MG63 (cell line): ENCODE measurements around the gene DDX39A. TPM values are rescaled to one million over a fixed set of nuclear protein-coding genes. Genes with fewer than 3 reads are reported as not detected.

ENCODE experiments used
- DNase-seq: peaks from one replicate; pipeline ENCODE4 v3.0.0-alpha.2; 2020
- H3K27me3 ChIP-seq: fragments of 250-450 bp; sonication (Bioruptor Pico); 2 replicates; pipeline ENCODE4 v1.5.1; 2020; ENCODE audit warnings: mild to moderate bottlenecking, moderate library complexity
- H3K36me3 ChIP-seq: fragments of 250-450 bp; sonication (Bioruptor Pico); 2 replicates; pipeline ENCODE4 v1.5.1; 2020; ENCODE audit warnings: mild to moderate bottlenecking, moderate library complexity
- H3K4me3 ChIP-seq: fragments of 250-450 bp; sonication (Bioruptor Pico); 2 replicates; pipeline ENCODE4 v1.5.1; 2020; ENCODE audit warnings: mild to moderate bottlenecking, moderate library complexity
- H3K9me3 ChIP-seq: fragments of 250-450 bp; sonication (Bioruptor Pico); 2 replicates; pipeline ENCODE4 v1.5.1; 2020; ENCODE audit warnings: mild to moderate bottlenecking, moderate library complexity
- total RNA-seq: library from RNA; depleted of rRNA; stranded (reverse); fragments of >200 nt; shearing (Covaris generic); gene quantifications from 2 replicates; pipeline ENCODE4 v1.2.3, GENCODE V29; 2014; ENCODE audit warnings: low replicate concordance

The DDX39A gene
- total RNA-seq, 1 experiment from 2014 or later, result 342 TPM

- no peak for DNase-seq
- Histone ChIP-seq H3K36me3 (peaks cover 45% of the 10 kb centered on the region), H3K27me3 (no peaks in the 10 kb centered on the region), H3K9me3 (no peaks in the 10 kb centered on the region), H3K4me3 (no peak overlapping the region)
These were observed 19.9 kb upstream of the DDX39A start for GRCh38 chr19:14439014-14439413.

- peaks cover 33% of the 10 kb centered on the region for H3K36me3 ChIP-seq
- no peaks in the 10 kb centered on the region for H3K9me3 ChIP-seq
- no peak overlapping the region for H3K4me3 ChIP-seq
- peak; percentile 65 for DNase-seq
- H3K27me3 ChIP-seq, result no peaks in the 10 kb centered on the region
These were observed 18.5 kb upstream of the DDX39A start for GRCh38 chr19:14437578-14438140.

GRCh38 chr19:14435320-14436050 is 16.3 kb upstream of the DDX39A start:
- Histone ChIP-seq H3K27me3 (no peaks in the 10 kb centered on the region), H3K36me3 (peaks cover 27% of the 10 kb centered on the region), H3K9me3 (no peaks in the 10 kb centered on the region), H3K4me3 (no peak overlapping the region)
- DNase-seq, result no peak

- peak overlapping the region; percentile 60 for H3K4me3 ChIP-seq
- peaks cover 27% of the 10 kb centered on the region for H3K36me3 ChIP-seq
- no peaks in the 10 kb centered on the region for H3K27me3 ChIP-seq
- no peaks in the 10 kb centered on the region for H3K9me3 ChIP-seq
- peak; percentile 82 for DNase-seq
These were observed 15.6 kb upstream of the DDX39A start for GRCh38 chr19:14434543-14435319.

- H3K9me3 ChIP-seq, result no peaks in the 10 kb centered on the region
- H3K27me3 ChIP-seq, result no peaks in the 10 kb centered on the region
- H3K36me3 ChIP-seq, result peaks cover 27% of the 10 kb centered on the region
- no peak for DNase-seq
- peak overlapping the region; percentile 60 for H3K4me3 ChIP-seq
These were observed 14.7 kb upstream of the DDX39A start for GRCh38 chr19:14433554-14434501.

GRCh38 chr19:14432791-14433553 is 13.8 kb upstream of the DDX39A start, which contains the start of gene PKN1:
Gene PKN1, plus strand, starts transcription at chr19:14433306. Its CDS starts 216 bp downstream, at chr19:14433522.
- DNase-seq, result peak; percentile 74

GRCh38 chr19:14430712-14431111 is 11.6 kb upstream of the DDX39A start:
- DNase-seq, result no peak
- Histone ChIP-seq H3K27me3 (no peaks in the 10 kb centered on the region), H3K36me3 (peaks cover 13% of the 10 kb centered on the region), H3K9me3 (no peaks in the 10 kb centered on the region), H3K4me3 (no peak overlapping the region)

More at GRCh38 chr19:14432791-14433553, 13.8 kb upstream of the DDX39A start, which contains the start of gene PKN1:
- Histone ChIP-seq H3K9me3 (no peaks in the 10 kb centered on the region), H3K36me3 (peaks cover 27% of the 10 kb centered on the region), H3K27me3 (no peaks in the 10 kb centered on the region), H3K4me3 (peak within 1 kb of the TSS; percentile 60)

GRCh38 chr19:14428882-14429416 is 9.8 kb upstream of the DDX39A start:
- Histone ChIP-seq H3K9me3 (no peaks in the 10 kb centered on the region), H3K4me3 (no peak overlapping the region), H3K27me3 (no peaks in the 10 kb centered on the region), H3K36me3 (no peaks in the 10 kb centered on the region)
- no peak for DNase-seq

GRCh38 chr19:14427461-14427860 is 8.3 kb upstream of the DDX39A start:
- no peaks in the 10 kb centered on the region for H3K36me3 ChIP-seq

GRCh38 chr19:14425696-14426138 is 6.6 kb upstream of the DDX39A start:
- Histone ChIP-seq H3K27me3 (no peaks in the 10 kb centered on the region), H3K36me3 (no peaks in the 10 kb centered on the region), H3K9me3 (no peaks in the 10 kb centered on the region), H3K4me3 (no peak overlapping the region)
- DNase-seq, result no peak

More at GRCh38 chr19:14427461-14427860, 8.3 kb upstream of the DDX39A start:
- Histone ChIP-seq H3K9me3 (no peaks in the 10 kb centered on the region), H3K27me3 (no peaks in the 10 kb centered on the region), H3K4me3 (no peak overlapping the region)
- DNase-seq, result no peak

- peaks cover 41% of the 10 kb centered on the region for H3K36me3 ChIP-seq
- DNase-seq, result peak; percentile 85
- H3K9me3 ChIP-seq, result no peaks in the 10 kb centered on the region
- peak overlapping the region; percentile 99 for H3K4me3 ChIP-seq
- no peaks in the 10 kb centered on the region for H3K27me3 ChIP-seq
These were observed 360 bp downstream of the DDX39A start for GRCh38 chr19:14418856-14419105.

- no peaks in the 10 kb centered on the region for H3K27me3 ChIP-seq
- H3K4me3 ChIP-seq, result peak overlapping the region; percentile 99
- no peaks in the 10 kb centered on the region for H3K9me3 ChIP-seq
- H3K36me3 ChIP-seq, result peaks cover 60% of the 10 kb centered on the region
- no peak for DNase-seq
These were observed 2.3 kb downstream of the DDX39A start for GRCh38 chr19:14416817-14417231.

- no peak overlapping the region for H3K4me3 ChIP-seq
- H3K9me3 ChIP-seq, result no peaks in the 10 kb centered on the region
- DNase-seq, result no peak
- no peaks in the 10 kb centered on the region for H3K27me3 ChIP-seq
- H3K36me3 ChIP-seq, result peaks cover 77% of the 10 kb centered on the region
These were observed 4.0 kb downstream of the DDX39A start for GRCh38 chr19:14414926-14415690.

- Histone ChIP-seq H3K27me3 (no peaks in the 10 kb centered on the region), H3K4me3 (no peak overlapping the region), H3K9me3 (no peaks in the 10 kb centered on the region), H3K36me3 (peaks cover 91% of the 10 kb centered on the region)
- DNase-seq, result no peak
These were observed 5.4 kb downstream of the DDX39A start for GRCh38 chr19:14413693-14414181.
